Activated T-helper 1 cell treated with Interleukin-2 at 50 U/mL for 16 hours (primary cell): ENCODE data around the gene MOB3A.
"Not testable (repeated sequence)": the region's sequence is repeated elsewhere in the genome, so short reads cannot be mapped to it uniquely, and the experiment has no call there.

ENCODE experiments used
- DNase-seq: peaks from one replicate; pipeline ENCODE4 v3.0.0-alpha.2; 2020; ENCODE audit warnings: low read depth

MOB3A gene

GRCh38 chr19:2108251-2109016 lies 12.3 kb upstream of the MOB3A start:
- DNase-seq = no peak

DNA sequence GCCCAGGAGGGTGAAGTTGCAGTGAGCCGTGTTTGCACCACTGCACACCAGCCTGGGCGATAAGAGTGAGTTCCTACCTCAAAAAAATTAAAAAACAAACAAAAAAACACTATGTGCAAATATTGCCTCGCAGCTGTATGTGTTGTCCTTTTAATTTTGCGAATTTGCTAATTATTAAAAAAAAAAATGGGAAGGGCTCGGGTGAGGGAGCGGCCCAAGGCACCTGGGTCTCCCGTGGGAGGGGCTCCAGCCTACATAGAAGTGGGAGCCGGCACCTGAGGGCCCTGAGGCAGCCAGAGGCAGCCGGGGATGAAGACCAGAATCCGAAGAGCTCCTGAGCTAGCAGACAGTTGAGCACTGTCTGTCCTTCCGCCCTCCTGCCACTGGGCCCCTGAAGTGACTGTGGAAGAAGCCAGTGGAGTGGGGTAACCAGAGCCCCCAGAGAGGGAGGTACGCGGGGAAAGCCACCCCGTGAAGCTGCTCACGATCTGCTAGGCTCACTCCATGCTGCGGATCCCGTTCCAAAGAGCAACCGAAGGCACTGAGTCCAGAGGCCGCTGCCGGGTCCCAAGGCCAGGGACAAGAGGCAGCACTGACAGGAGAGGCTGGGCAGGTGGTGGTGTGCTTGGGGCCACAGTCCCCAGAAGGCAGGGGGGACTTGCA lies 7.0 kb upstream of the MOB3A start:
- DNase-seq = no peak

- DNase-seq = no peak
Observed at GRCh38 chr19:2101417-2102335, 5.5 kb upstream of the MOB3A start.

DNA sequence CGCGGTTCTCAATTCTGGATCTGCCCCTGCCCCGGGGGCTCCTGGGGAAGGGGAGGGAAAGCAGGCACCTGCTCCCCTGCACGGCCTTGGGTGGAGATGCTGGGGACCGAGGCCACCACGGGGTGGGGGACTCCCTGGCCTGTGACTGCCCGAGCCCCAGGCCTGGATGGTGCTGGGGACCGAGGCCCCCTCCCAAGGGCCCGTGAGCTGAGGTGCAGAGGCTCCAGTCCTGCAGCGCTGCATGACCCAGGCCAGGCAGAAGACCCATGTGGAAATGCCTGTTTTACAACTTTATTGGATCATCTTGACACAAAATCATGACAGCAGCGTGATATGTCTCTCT lies 4.6 kb upstream of the MOB3A start:
- DNase-seq = no peak

DNA sequence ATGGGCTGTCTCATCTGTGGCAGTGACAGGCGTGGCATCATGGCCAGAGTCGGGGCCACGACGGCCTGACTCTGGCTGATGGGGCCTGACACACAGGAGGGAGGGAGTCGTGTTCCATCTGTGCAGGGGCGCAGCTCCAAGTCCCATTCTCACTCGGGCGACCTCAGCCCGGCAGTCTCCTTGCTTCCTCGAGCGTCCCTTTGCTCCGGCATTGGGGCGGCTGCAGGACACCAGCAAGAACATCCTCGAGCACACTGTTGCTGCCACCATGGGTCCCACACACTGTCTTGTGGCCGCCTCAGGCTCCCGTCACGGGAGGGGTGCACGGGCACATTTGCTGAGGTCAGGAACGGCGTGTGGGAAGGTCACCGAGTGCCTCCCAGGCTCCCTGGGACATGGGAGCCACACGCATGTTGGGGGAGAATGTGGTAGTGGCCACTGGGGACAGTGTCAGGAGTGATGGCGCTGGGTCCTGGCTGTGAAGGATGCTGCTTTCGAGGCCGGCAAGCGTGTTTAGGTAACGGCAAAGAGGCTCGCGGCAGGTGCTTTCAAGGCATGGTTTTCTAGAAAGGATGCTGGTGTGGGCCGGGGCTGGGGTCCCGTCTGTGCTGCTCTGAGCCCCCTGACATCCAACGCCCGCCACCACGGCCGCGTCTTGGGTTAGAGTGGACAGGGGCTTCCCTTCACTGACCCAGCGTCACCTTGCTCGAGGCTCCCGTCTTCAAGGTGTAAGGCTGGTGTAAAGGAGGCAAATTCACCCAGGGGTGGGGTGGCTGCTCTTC lies 4.0 kb upstream of the MOB3A start:
- DNase-seq = no peak

- no peak for DNase-seq
Observed at GRCh38 chr19:2099054-2099501, 3.0 kb upstream of the MOB3A start.

DNA sequence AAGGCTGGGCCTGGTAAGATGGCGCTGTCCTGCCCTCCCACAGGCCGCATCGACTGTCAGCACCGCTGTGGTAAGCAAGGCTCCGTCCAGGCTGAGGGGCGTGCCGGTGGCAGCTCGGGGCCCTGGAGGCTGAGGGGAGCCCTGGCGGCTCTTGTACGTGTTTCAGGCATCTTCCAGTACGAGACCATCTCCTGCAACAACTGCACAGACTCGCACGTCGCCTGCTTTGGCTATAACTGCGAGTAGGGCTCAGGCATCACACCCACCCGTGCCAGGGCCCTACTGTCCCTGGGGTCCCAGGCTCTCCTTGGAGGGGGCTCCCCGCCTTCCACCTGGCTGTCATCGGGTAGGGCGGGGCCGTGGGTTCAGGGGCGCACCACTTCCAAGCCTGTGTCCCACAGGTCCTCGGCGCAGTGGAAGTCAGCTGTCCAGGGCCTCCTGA lies 1.8 kb upstream of the MOB3A start:
- DNase-seq = no peak

DNA sequence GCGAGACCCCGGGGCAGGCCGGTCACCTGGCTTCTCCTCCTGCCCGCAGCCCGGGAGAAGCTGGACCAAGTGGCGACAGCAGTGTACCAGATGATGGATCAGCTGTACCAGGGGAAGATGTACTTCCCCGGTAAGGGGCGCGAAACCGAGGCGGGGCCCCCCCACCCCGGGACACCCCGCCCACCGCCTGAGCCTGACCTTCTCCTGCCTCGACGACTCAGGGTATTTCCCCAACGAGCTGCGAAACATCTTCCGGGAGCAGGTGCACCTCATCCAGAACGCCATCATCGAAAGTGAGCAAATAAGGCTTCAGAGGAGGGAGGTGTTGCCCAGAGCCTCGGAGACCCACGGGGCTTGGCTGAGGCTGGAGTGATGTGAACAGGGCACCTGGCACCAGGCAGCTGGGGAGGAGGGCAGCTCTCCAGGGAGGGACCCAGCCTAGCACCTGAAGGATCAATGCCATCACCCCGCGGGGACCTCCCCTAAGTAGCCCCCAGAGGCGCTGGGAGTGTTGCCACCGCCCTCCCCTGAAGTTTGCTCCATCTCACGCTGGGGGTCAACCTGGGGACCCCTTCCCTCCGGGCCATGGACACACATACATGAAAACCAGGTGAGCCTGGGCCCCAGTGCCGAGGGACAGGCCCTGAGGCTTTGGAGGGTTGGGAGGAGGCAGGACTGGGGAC lies 1.2 kb upstream of the MOB3A start:
- no peak for DNase-seq

- peak; percentile 100 for DNase-seq
Observed at GRCh38 chr19:2096480-2097202, 515 bp upstream of the MOB3A start, which contains the start of gene IZUMO4. TSS of gene IZUMO4 (plus strand) at chr19:2096915. CDS start at chr19:2096946, 31 bp downstream.

DNA sequence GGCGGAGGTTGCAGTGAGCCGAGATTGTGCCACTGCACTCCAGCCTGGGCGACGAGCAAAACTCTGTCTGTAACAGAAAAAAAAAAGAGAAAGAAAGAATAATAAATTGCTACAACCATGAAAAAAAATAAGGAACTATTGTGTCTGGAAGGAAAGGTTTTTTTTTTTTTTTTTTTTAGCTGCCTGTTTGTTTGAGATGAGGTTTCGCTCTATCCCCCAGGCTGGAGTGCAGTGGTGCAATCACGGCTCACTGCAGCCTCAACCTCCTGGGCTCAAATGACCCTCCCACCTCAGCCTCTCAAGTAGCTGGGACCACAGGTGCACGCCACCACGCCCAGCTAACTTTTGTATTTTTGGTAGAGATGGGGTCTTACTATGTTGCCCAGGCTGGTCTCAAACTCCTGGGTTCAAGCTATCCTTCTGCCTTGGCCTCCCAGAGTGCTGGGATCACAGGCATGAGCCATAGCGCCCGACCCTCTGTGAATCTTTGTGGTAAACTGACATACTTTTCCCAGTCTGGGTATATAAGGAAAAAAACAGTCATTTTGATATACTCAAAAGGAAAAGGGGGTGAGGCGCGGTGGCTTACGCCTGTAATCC lies 4.1 kb downstream of the MOB3A start:
- not testable (repeated sequence) for DNase-seq

- DNase-seq = no peak
Observed at GRCh38 chr19:2089727-2090053, 6.4 kb downstream of the MOB3A start.

GRCh38 chr19:2089001-2089711 lies 7.0 kb downstream of the MOB3A start:
- no peak for DNase-seq

DNA sequence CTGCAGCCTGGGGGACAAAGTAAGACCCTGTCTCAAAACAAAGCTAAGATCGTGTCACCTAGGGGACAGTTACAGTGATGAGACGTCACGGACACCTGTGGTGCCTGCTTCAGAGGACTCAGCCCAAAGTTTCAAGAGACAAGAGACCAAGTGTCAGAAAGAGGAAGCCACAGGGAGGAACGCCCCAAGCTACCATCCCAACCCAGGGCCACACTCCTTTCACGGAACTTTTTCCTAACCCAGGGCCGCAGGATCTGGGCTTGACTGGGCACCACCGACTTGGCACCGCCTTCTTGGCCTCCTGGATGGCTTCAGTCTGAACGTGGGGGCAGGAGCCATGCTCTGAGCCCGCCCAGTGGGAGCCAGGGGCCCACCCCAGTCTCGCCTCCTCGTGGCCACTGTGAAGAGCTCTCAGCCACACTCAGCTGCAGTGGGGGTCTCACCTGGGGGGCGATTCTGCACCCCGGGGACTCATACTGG lies 8.5 kb downstream of the MOB3A start:
- DNase-seq = no peak

GRCh38 chr19:2086695-2087620 lies 9.2 kb downstream of the MOB3A start:
- DNase-seq = not testable (repeated sequence)

DNA sequence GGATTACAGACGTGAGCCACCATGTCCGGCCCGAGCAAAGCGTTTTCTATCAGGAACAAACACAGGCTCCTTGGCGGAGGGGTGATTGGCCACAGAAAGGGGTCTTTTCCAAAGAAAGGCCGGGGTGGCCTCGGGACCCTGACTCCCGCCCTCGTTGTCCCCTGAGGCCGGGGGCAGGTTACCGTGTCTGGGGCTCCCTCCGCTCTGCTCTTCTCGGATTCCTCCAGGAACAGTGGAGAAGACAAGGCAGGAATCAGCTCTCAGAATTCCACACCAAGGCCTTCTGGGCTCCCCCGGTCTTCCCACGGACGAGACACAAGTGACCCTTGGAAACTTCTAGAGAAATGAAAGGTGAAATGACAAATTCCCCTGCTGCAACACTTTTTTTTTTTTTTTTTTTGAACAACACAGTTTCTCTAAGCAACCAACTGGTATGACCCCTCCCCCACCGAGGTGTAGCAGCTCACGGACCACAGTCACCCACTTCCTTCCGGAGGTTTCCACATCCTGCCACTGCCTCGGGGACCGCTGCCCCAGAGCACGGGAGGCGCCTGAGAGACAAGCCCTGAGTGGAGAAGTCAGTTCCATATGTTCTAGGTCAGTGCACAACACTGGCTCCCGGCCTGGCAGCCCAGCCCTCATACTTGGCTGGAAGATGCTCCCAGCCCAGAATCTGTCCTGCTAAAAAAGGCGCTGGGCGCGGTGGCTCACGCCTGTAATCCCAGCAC lies 11.0 kb downstream of the MOB3A start:
- peak; percentile 92 for DNase-seq

DNA sequence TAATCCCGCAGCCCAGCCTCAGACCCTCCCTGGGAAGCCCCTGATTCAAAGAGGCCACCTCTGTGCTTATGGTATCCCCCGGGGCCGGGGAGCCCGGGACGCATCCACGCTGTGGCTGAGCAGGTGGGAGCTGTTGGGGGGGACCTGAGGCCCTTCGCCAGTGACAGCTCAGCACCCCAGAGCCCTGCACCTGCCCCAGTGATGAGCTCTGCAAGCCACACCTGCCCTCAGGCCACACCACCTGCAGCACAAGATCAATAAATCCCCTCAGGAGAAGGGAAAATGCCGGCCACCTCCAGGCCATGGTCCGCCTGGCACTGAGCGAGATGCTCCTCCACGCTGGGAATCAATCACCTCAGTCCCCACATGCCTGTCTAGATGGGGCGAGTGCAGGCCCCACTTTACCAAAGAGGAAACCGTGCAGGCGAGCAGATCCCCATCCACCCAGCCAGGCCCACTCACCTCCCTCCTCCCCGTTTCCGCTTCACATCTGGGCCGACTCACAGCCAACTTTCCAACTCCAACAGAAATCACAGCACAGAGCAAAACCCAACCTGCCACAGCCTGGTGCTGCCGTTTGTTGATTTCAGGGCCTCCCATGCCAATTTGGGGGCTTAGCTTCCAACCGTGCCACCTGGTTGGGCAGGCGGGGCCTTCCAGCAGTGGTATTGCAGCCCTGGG lies 12.8 kb downstream of the MOB3A start:
- peak; percentile 62 for DNase-seq
